ENCODE results near the gene ZNF790.

The ZNF790 gene

DNA sequence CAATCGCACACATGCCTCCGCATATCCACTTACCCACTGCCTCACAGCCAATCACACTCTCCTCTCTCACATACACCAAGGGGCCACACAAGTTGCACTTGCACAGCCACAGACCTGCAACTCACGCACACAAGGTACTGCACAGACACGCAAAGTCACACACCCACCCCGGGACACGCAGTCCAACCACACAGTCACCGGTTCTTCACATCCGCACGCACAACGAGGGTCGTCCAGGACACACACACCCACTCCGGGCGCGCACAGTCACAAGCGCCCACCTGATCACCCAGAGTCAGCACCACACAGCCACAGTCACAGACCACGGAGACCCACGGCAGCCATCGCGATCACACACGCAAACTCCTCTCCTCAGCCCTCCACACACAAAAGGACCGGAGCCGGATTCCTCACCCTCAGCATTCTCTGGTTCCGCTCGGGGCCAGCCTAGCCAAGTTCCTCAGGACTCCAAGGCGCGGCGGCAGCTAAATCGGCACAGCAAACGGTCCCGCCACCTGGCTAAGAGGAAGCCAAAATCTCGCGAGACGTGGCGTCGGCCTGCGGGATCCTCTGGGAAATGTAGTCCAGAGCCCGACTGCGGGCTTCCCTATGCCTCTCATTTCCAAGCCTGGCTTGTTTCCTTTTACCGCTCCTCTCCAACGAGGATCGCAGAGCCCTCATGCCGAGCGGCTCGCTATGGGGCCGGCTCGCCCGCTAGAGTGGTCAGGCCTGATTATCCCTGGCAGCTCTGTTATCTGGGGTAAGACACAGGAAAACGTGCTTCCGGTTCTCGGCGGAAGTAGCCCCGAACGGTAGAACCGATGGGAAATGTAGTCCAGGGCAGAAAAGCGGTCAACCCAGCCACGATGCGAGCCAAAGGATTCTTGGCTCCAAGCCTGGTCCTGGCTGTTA, 65.6 kb downstream of the ZNF790 start, which contains the start of gene ZNF850:
TSS of gene ZNF850 (minus strand) at position 497 of the 912 bp plus-strand sequence. CDS start 10,201 bp downstream, outside the sequence.
- peak; percentile 92 for DNase-seq (ENCODE audit: low read depth)

GRCh38 chr19:36771261-36772231, 66.6 kb downstream of the ZNF790 start:
- DNase-seq (ENCODE audit: low read depth): peak; percentile 57
